ENCODE data around the gene SCTR.

- TF ChIP-seq, protein P1, sequence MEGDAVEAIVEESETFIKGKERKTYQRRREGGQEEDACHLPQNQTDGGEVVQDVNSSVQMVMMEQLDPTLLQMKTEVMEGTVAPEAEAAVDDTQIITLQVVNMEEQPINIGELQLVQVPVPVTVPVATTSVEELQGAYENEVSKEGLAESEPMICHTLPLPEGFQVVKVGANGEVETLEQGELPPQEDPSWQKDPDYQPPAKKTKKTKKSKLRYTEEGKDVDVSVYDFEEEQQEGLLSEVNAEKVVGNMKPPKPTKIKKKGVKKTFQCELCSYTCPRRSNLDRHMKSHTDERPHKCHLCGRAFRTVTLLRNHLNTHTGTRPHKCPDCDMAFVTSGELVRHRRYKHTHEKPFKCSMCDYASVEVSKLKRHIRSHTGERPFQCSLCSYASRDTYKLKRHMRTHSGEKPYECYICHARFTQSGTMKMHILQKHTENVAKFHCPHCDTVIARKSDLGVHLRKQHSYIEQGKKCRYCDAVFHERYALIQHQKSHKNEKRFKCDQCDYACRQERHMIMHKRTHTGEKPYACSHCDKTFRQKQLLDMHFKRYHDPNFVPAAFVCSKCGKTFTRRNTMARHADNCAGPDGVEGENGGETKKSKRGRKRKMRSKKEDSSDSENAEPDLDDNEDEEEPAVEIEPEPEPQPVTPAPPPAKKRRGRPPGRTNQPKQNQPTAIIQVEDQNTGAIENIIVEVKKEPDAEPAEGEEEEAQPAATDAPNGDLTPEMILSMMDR (conservative IDR thresholded peaks at IDR 0.05 in 1 of 2, IDR thresholded peaks at IDR 0.05 in 1 of 2; ENCODE audit: extremely low read depth in 1 of 2, insufficient read depth in 1 of 2, low read depth in 1 of 2, low read length in 2 of 2): no peak
- TF ChIP-seq EZH2 (IDR thresholded peaks at IDR 0.05; ENCODE audit: borderline replicate concordance, low read length): no peak
These were observed 26.6 kb upstream of the SCTR start for GRCh38 chr2:119550856-119551255.

All from mammary epithelial cell (primary cell).